Measurements from ENCODE around the gene ANKS3.

The ANKS3 gene

DNA sequence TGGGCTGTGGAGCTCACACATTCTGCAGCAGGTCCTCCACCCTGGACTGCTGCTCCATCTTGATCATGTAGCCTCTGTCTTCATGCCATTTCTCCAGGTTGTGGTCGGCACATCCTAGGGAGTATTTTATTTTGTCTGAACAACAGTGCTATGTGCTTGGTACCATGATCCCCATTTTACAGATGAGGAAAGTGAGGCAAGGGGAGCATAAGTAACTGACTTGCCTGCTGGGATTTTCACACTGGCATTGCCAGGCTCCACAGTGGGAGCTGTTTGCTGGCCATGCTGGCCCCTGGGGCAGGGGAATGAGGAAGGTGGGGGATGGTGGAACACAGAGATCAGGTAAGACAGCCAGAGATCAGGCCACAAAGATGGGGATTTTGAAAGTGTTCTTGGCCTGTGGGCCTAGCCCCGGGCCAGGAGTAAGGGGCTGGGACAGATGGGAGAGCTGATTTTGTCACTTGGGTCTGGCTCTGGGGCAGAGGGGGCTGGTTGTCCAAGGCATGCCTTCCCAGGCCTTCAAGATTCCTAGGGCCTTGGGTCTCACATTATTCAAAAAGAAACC lies 42.2 kb upstream of the ANKS3 start:
- TF ChIP-seq, protein P1, sequence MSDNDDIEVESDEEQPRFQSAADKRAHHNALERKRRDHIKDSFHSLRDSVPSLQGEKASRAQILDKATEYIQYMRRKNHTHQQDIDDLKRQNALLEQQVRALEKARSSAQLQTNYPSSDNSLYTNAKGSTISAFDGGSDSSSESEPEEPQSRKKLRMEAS (IDR thresholded peaks at IDR 0.05; ENCODE audit: low read depth, low read length), result no peak
- no peak for TF ChIP-seq MYC (IDR thresholded peaks at IDR 0.05; ENCODE audit: low read depth, low read length)
- no peak for TF ChIP-seq POLR2A (IDR thresholded peaks at IDR 0.05; ENCODE audit: extremely low read depth, insufficient read length)
- TF ChIP-seq, protein P2, sequence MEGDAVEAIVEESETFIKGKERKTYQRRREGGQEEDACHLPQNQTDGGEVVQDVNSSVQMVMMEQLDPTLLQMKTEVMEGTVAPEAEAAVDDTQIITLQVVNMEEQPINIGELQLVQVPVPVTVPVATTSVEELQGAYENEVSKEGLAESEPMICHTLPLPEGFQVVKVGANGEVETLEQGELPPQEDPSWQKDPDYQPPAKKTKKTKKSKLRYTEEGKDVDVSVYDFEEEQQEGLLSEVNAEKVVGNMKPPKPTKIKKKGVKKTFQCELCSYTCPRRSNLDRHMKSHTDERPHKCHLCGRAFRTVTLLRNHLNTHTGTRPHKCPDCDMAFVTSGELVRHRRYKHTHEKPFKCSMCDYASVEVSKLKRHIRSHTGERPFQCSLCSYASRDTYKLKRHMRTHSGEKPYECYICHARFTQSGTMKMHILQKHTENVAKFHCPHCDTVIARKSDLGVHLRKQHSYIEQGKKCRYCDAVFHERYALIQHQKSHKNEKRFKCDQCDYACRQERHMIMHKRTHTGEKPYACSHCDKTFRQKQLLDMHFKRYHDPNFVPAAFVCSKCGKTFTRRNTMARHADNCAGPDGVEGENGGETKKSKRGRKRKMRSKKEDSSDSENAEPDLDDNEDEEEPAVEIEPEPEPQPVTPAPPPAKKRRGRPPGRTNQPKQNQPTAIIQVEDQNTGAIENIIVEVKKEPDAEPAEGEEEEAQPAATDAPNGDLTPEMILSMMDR (IDR thresholded peaks at IDR 0.05; ENCODE audit: low read depth, low read length), result no peak
- no peak for DNase-seq (ENCODE audit: low read depth)
- no peak overlapping the region for H3K4me3 ChIP-seq (ENCODE audit: low read depth, low read length)

DNA sequence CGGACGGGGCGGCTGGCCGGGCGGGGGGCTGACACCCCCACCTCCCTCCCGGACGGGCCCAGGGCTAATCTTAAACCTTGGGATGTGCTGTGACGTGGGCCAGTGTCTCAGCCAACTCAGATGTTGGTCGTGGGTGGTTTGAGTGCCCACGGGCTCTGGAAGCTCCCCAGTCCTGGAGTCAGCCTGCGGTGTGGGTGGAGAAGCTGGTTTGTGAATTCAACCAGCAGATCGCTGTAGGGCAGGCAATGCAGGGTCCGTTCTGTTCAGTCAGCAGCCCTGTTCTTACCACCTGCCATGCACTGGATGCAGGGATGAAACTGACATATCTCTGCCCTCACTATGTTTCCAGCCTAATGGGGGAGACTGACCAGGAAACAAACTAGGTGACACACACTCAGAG lies 40.9 kb upstream of the ANKS3 start:
- H3K4me3 ChIP-seq (ENCODE audit: low read depth, low read length), result no peak overlapping the region
- no peak for DNase-seq (ENCODE audit: low read depth)
- TF ChIP-seq, protein P1 (IDR thresholded peaks at IDR 0.05; ENCODE audit: low read depth, low read length), result no peak

DNA sequence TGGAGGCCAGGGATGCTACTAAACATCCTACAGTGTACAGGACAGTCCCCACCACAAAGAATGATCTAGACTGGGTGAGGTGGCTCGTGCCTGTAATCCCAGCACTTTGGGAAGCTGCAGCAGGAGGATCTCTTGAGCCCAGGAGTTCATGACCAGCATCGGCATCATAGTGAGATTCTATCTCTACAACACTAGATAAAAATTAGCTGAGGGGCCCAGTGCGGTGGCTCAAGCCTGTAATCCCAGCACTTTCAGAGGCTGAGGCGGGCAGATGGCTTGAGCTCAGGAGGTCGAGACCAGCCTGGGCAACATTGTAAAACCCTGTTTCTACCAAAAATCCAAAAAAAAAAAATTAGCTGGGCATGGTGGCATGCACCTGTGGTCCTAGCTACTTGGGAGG lies 38.3 kb upstream of the ANKS3 start:
- H3K4me3 ChIP-seq (ENCODE audit: low read depth, low read length), result no peak overlapping the region
- TF ChIP-seq, protein P2 (IDR thresholded peaks at IDR 0.05; ENCODE audit: low read depth, low read length), result no peak
- TF ChIP-seq POLR2A (IDR thresholded peaks at IDR 0.05; ENCODE audit: extremely low read depth, insufficient read length), result no peak
- TF ChIP-seq, protein P1 (IDR thresholded peaks at IDR 0.05; ENCODE audit: low read depth, low read length), result no peak
- TF ChIP-seq MYC (IDR thresholded peaks at IDR 0.05; ENCODE audit: low read depth, low read length), result no peak
- DNase-seq (ENCODE audit: low read depth), result no peak

DNA sequence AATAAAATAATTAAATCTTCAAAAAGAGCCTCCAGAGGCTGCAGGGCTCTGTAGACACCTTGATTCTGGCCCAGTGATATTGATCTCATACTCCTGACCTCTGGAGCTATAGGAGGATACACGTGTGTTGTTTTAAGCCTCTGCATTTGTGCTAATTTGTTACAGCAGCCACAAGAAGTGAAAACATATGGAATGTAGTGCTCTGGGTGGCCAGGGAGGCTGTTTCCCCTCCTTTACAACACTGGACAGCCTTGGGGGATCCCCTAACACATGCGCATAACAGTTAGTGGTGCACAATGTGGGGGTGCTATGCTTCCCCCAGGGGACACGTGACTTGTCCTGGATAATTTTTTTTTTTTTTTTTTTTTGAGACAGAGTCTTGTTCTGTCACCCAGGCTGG lies 37.6 kb upstream of the ANKS3 start:
- DNase-seq (ENCODE audit: low read depth), result no peak
- no peak overlapping the region for H3K4me3 ChIP-seq (ENCODE audit: low read depth, low read length)
- TF ChIP-seq, protein P2 (IDR thresholded peaks at IDR 0.05; ENCODE audit: low read depth, low read length), result no peak
- TF ChIP-seq, protein P1 (IDR thresholded peaks at IDR 0.05; ENCODE audit: low read depth, low read length), result no peak
- no peak for TF ChIP-seq POLR2A (IDR thresholded peaks at IDR 0.05; ENCODE audit: extremely low read depth, insufficient read length)
- TF ChIP-seq MYC (IDR thresholded peaks at IDR 0.05; ENCODE audit: low read depth, low read length), result no peak

DNA sequence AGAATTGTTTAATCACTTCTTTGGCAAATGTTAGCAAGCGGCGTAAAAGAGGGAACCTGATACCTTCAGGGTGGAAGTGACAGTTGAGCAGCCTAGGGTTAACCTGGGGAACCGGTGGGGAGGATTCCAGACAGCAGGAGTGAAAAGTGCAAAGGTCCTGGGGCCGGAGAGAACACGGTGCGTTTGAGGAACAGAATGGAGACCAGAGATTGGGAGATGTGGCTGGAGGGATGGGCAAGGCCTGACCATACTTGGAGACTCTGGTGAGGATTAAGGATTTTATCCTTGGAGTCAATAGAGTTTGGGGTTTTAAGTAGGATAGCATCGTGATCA lies 35.2 kb upstream of the ANKS3 start:
- no peak for TF ChIP-seq MYC (IDR thresholded peaks at IDR 0.05; ENCODE audit: low read depth, low read length)
- no peak for TF ChIP-seq POLR2A (IDR thresholded peaks at IDR 0.05; ENCODE audit: extremely low read depth, insufficient read length)
- no peak for DNase-seq (ENCODE audit: low read depth)
- peak overlapping the region; percentile 93 for H3K4me3 ChIP-seq (ENCODE audit: low read depth, low read length)

DNA sequence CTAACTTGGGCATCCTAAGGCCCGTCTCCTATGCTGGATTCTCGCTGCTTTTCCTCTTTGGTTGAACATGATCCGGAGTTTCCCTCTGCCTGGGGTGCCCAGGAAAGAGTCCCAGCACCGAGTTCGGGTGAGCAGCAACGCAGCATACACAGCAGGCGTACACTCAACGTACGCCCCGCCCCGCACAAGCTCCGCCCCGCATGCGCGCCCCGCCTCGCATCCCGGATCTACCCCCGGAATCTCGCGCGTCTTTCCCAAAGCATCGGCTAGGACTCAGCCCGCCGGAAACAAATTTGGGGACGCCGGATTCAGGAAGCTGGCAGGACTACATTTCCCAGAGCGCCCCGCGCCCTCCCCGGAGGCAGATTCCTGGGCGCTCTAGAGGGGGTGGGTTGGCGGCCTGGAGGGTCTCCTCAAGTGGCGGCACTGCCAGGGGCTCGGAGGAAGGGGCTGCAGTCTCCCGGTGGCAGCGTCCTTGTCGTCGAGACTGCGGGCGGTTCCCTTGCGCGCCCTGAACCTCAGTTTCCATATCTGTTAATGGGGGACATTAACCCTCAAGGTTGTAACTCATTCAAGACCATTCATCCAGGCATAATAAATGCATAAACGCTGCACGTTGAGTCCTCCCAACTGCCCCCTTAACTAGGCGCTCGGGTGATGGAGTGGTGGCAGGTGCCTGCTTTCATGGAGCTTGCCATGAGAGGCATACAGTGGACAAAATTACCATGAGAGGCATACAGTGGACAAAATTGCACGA lies 34.7 kb upstream of the ANKS3 start:
- peak; percentile 94 for DNase-seq (ENCODE audit: low read depth)
- TF ChIP-seq MYC (IDR thresholded peaks at IDR 0.05; ENCODE audit: low read depth, low read length), result peak; percentile 48
- TF ChIP-seq, protein P2 (IDR thresholded peaks at IDR 0.05; ENCODE audit: low read depth, low read length), result no peak
- peak; percentile 68 for TF ChIP-seq POLR2A (IDR thresholded peaks at IDR 0.05; ENCODE audit: extremely low read depth, insufficient read length)
- TF ChIP-seq, protein P1 (IDR thresholded peaks at IDR 0.05; ENCODE audit: low read depth, low read length), result 0 out of 2 replicates have a peak, but pooled peaks have one; percentile 30
- H3K4me3 ChIP-seq (ENCODE audit: low read depth, low read length), result peak overlapping the region; percentile 93

Measured in NB4 (cell line).